NB4 (cell line): Measurements from ENCODE around the gene LANCL1.

Source experiments
- DNase-seq: peaks from one replicate; pipeline ENCODE4 v3.0.0; 2010; ENCODE audit warnings: low read depth
- H3K4me3 ChIP-seq: one replicate; pipeline ENCODE4 v1.5.1; 2011; ENCODE audit warnings: mild to moderate bottlenecking, low read depth, low read length, moderate library complexity
- MYC ChIP-seq: IDR thresholded peaks from 2 replicates; pipeline ENCODE4 v1.6.1; 2011; ENCODE audit warnings: low read depth, low read length
- POLR2A ChIP-seq: IDR thresholded peaks from 2 replicates; pipeline ENCODE4 v1.6.1; 2011; ENCODE audit warnings: mild to moderate bottlenecking; ENCODE audit not compliant: insufficient read length; ENCODE audit errors: extremely low read depth
- TF ChIP-seq, protein P1 (sequence below): IDR thresholded peaks from 2 replicates; pipeline ENCODE4 v1.6.1; 2011; ENCODE audit warnings: low read depth, low read length
- TF ChIP-seq, protein P2 (sequence below): IDR thresholded peaks from one replicate; pipeline ENCODE4 v1.5.1; 2012; ENCODE audit warnings: low read depth, low read length

The LANCL1 gene

DNA sequence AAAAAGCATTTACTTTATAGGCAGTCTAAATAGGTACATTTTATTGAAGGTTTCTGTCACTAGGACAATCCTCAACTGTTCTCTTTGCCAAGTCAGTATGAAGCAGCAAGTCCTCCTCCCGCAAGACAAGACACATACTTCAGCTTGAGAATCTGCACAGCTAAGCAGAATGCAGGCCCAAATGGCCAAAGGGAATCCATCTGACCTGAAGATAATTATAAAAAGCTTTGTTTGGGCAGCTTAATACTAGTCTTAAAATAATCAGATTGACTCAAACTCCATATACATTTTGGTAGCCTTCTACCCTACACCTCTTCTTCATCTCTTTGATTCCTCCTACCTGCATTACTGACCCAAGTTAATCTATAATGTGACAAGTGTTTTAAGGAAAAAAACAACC, 1.8 kb downstream of the LANCL1 start:
- TF ChIP-seq, protein P1, sequence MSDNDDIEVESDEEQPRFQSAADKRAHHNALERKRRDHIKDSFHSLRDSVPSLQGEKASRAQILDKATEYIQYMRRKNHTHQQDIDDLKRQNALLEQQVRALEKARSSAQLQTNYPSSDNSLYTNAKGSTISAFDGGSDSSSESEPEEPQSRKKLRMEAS, result no peak
- no peak for TF ChIP-seq MYC
- TF ChIP-seq, protein P2, sequence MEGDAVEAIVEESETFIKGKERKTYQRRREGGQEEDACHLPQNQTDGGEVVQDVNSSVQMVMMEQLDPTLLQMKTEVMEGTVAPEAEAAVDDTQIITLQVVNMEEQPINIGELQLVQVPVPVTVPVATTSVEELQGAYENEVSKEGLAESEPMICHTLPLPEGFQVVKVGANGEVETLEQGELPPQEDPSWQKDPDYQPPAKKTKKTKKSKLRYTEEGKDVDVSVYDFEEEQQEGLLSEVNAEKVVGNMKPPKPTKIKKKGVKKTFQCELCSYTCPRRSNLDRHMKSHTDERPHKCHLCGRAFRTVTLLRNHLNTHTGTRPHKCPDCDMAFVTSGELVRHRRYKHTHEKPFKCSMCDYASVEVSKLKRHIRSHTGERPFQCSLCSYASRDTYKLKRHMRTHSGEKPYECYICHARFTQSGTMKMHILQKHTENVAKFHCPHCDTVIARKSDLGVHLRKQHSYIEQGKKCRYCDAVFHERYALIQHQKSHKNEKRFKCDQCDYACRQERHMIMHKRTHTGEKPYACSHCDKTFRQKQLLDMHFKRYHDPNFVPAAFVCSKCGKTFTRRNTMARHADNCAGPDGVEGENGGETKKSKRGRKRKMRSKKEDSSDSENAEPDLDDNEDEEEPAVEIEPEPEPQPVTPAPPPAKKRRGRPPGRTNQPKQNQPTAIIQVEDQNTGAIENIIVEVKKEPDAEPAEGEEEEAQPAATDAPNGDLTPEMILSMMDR, result no peak
- TF ChIP-seq POLR2A, result no peak
- DNase-seq, result peak; percentile 17
- no peak overlapping the region for H3K4me3 ChIP-seq

GRCh38 chr2:210461401-210461800, 15.2 kb downstream of the LANCL1 start:
- no peak overlapping the region for H3K4me3 ChIP-seq
- peak; percentile 88 for DNase-seq
- peak; percentile 15; the same call in 1 of the 2 replicates for TF ChIP-seq MYC
- TF ChIP-seq, protein P2, result no peak
- TF ChIP-seq, protein P1, result no peak
- no peak for TF ChIP-seq POLR2A

GRCh38 chr2:210460322-210461227, 16.0 kb downstream of the LANCL1 start:
- H3K4me3 ChIP-seq, result no peak overlapping the region
- DNase-seq, result no peak
- TF ChIP-seq POLR2A (no peak), MYC (no peak)
- TF ChIP-seq, protein P2, result no peak
- TF ChIP-seq, protein P1, result no peak

- no peak for TF ChIP-seq MYC
- no peak for DNase-seq
- H3K4me3 ChIP-seq, result no peak overlapping the region
Measured at GRCh38 chr2:210459880-210460279, 16.7 kb downstream of the LANCL1 start.

DNA sequence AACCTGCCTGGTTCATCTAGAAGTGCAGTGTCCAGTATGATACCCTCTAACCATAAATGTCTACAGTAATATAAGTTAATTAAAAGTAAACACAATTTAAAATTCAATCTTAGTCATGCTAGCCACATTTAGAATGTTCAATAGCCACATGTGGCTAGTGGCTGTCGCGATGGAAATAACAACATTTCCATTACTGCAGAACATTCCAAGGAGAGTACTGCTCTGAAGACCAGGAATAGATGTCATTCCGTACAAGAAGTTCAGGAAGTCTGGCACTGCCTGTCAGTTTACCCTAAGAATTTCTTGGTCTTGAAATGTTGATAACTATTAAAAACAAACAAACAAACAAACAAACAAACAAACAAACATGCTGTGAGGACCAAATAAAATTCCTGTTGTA, 17.2 kb downstream of the LANCL1 start:
- no peak for DNase-seq
- TF ChIP-seq POLR2A (no peak), MYC (no peak)
- TF ChIP-seq, protein P2, result no peak
- TF ChIP-seq, protein P1, result no peak
- no peak overlapping the region for H3K4me3 ChIP-seq

GRCh38 chr2:210458395-210458794, 18.2 kb downstream of the LANCL1 start:
- TF ChIP-seq POLR2A, result no peak
- TF ChIP-seq, protein P1, result no peak
- TF ChIP-seq MYC, result no peak
- TF ChIP-seq, protein P2, result no peak
- no peak for DNase-seq
- no peak overlapping the region for H3K4me3 ChIP-seq
